Kidney epithelial cell (primary cell): ENCODE data around the gene DPY19L3. TPM values are rescaled to one million over a fixed set of nuclear protein-coding genes. Genes with fewer than 3 reads are reported as not detected.
A peak's percentile ranks its signal among the peaks of the same experiment; 100 is the strongest.
"Not testable (repeated sequence)": the region's sequence is repeated elsewhere in the genome, so short reads cannot be mapped to it uniquely, and the experiment has no call there.

ENCODE experiments used
- DNase-seq: peaks from one replicate; pipeline ENCODE4 v3.0.0-alpha.2; 2010; ENCODE audit warnings: low read depth
- H3K27me3 ChIP-seq: 2 replicates; pipeline ENCODE4 v1.6.0; 2011; ENCODE audit warnings: low read length; ENCODE audit not compliant: control insufficient read depth, insufficient read depth
- H3K36me3 ChIP-seq: 2 replicates; pipeline ENCODE4 v1.5.1; 2011; ENCODE audit warnings: low read length; ENCODE audit not compliant: control insufficient read depth, insufficient read depth
- H3K4me3 ChIP-seq: 2 replicates; pipeline ENCODE4 v1.5.1; 2011; ENCODE audit warnings: low read depth, mild to moderate bottlenecking, control low read depth, low read length
- CTCF ChIP-seq: IDR thresholded peaks from 2 replicates; pipeline ENCODE4 v1.5.1; 2011; ENCODE audit warnings: mild to moderate bottlenecking, moderate library complexity, low read length, control low read depth, inconsistent platforms; ENCODE audit not compliant: insufficient read depth, poor library complexity, severe bottlenecking
- total RNA-seq: library from RNA; depleted of rRNA; stranded (reverse); fragments of >200 nt; gene quantifications from 2 replicates; pipeline ENCODE4 v1.2.3, GENCODE V29; 2015

The DPY19L3 gene
- total RNA-seq, 1 donor from 2014 or later, result 25.0 TPM

GRCh38 chr19:32368787-32369186 is 36.8 kb upstream of the DPY19L3 start:
- Histone ChIP-seq H3K27me3 (no peaks in the 10 kb centered on the region), H3K4me3 (no peak overlapping the region), H3K36me3 (peaks cover 2% of the 10 kb centered on the region)
- TF ChIP-seq CTCF, result no peak
- no peak for DNase-seq

GRCh38 chr19:32372726-32373517 is 32.6 kb upstream of the DPY19L3 start:
- Histone ChIP-seq H3K27me3 (no peaks in the 10 kb centered on the region), H3K36me3 (peaks cover 2% of the 10 kb centered on the region), H3K4me3 (no peak overlapping the region)
- TF ChIP-seq CTCF, result no peak
- no peak for DNase-seq

- H3K27me3 ChIP-seq, result no peaks in the 10 kb centered on the region
- no peak for TF ChIP-seq CTCF
- peak; percentile 99 for DNase-seq
- no peak overlapping the region for H3K4me3 ChIP-seq
- H3K36me3 ChIP-seq, result peaks cover 2% of the 10 kb centered on the region
Measured at GRCh38 chr19:32373585-32374295, 31.8 kb upstream of the DPY19L3 start.

GRCh38 chr19:32374362-32374761 is 31.2 kb upstream of the DPY19L3 start:
- not testable (repeated sequence) for H3K4me3 ChIP-seq, H3K36me3 ChIP-seq, H3K27me3 ChIP-seq, DNase-seq

GRCh38 chr19:32377088-32377487 is 28.5 kb upstream of the DPY19L3 start:
- not testable (repeated sequence) for DNase-seq, H3K36me3 ChIP-seq, H3K4me3 ChIP-seq, H3K27me3 ChIP-seq
- TF ChIP-seq CTCF, result peak; percentile 12

- TF ChIP-seq CTCF, result no peak
- H3K4me3 ChIP-seq, result no peak overlapping the region
- no peak for DNase-seq
- peaks cover 1% of the 10 kb centered on the region for H3K36me3 ChIP-seq
- H3K27me3 ChIP-seq, result no peaks in the 10 kb centered on the region
Measured at GRCh38 chr19:32380269-32380668, 25.3 kb upstream of the DPY19L3 start.
